Measurements from ENCODE around the gene TANC1.

DNA sequence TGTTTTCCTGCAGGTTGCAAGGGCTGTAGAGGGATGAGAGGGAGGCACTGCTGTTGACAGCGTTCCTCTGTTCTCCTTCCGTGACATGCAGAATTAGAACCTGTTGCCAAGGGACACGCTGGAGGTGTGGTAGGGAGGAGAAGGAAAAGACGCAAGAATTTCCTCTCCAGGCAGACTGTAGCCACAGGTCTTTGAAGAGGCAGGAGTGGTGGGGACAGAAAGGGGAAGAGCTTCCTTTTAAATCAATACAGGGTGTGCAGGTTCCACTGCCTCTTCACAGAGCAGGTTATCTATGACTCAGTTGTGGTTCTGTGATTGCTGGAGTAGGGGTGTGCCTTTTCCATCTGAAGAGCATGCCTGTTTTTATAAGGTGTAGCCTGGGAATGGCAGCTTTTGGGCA lies 185.0 kb downstream of the TANC1 start:
- no peak for TF ChIP-seq POLR2AphosphoS5 (IDR thresholded peaks at IDR 0.05; ENCODE audit: low read depth, low read length)
- TF ChIP-seq, protein P1, sequence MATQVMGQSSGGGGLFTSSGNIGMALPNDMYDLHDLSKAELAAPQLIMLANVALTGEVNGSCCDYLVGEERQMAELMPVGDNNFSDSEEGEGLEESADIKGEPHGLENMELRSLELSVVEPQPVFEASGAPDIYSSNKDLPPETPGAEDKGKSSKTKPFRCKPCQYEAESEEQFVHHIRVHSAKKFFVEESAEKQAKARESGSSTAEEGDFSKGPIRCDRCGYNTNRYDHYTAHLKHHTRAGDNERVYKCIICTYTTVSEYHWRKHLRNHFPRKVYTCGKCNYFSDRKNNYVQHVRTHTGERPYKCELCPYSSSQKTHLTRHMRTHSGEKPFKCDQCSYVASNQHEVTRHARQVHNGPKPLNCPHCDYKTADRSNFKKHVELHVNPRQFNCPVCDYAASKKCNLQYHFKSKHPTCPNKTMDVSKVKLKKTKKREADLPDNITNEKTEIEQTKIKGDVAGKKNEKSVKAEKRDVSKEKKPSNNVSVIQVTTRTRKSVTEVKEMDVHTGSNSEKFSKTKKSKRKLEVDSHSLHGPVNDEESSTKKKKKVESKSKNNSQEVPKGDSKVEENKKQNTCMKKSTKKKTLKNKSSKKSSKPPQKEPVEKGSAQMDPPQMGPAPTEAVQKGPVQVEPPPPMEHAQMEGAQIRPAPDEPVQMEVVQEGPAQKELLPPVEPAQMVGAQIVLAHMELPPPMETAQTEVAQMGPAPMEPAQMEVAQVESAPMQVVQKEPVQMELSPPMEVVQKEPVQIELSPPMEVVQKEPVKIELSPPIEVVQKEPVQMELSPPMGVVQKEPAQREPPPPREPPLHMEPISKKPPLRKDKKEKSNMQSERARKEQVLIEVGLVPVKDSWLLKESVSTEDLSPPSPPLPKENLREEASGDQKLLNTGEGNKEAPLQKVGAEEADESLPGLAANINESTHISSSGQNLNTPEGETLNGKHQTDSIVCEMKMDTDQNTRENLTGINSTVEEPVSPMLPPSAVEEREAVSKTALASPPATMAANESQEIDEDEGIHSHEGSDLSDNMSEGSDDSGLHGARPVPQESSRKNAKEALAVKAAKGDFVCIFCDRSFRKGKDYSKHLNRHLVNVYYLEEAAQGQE (IDR thresholded peaks at IDR 0.05; ENCODE audit: insufficient read depth in 1 of 2, low read depth in 2 of 2, low read length in 2 of 2) = no peak

Data from PFSK-1 (cell line).